Epithelial cell of umbilical artery (primary cell): ENCODE measurements around the gene GSTA3. TPM values are rescaled to one million over a fixed set of nuclear protein-coding genes. Genes with fewer than 3 reads are reported as not detected.

ENCODE experiments used
- total RNA-seq: library from RNA; depleted of rRNA; stranded (reverse); fragments of >200 nt; gene quantifications from 2 replicates; pipeline ENCODE4 v1.2.3, GENCODE V29; 2014

GSTA3 gene
- total RNA-seq, result not detected in 2 replicates

GRCh38 chr6:52909531-52909930 lies at the start of gene GSTA3:
Gene GSTA3, minus strand, starts transcription at chr6:52909698. Its CDS starts 3,864 bp downstream, at chr6:52905834.

Other genes starting within 250 kb of the GSTA3 start
- 36.7 and 64.3 TPM in 2 replicates for gene TMEM14A, start 238.6 kb downstream of the GSTA3 start, total RNA-seq
- not detected in 2 replicates for gene GSTA2, start 146.2 kb downstream of the GSTA3 start, total RNA-seq
- gene GSTA1, start 105.9 kb downstream of the GSTA3 start, total RNA-seq, result not detected in 2 replicates
- gene GSTA5, start 68.9 kb downstream of the GSTA3 start, total RNA-seq, result not detected in 2 replicates
- 20.8 and 34.5 TPM in 2 replicates for gene GSTA4, start 85.6 kb upstream of the GSTA3 start, total RNA-seq
- 3.2 and 3.5 TPM in 2 replicates for gene CILK1, start 152.1 kb upstream of the GSTA3 start, total RNA-seq
- 16.9 and 18.8 TPM in 2 replicates for gene FBXO9, start 155.7 kb upstream of the GSTA3 start, total RNA-seq
- gene GCM1, start 239.1 kb upstream of the GSTA3 start, total RNA-seq, result not detected in 2 replicates